K562 (cell line): ENCODE data around the gene GOLPH3L. TPM values are rescaled to one million over a fixed set of nuclear protein-coding genes. Genes with fewer than 3 reads are reported as not detected.

ENCODE experiments used
- BRF1 ChIP-seq: IDR thresholded peaks from 3 replicates; pipeline ENCODE4 v1.6.1; 2011; ENCODE audit warnings: borderline replicate concordance, mild to moderate bottlenecking; ENCODE audit not compliant: insufficient read length; ENCODE audit errors: extremely low read depth
- E2F3 ChIP-seq: fragments of 250-450 bp; sonication (Bioruptor Pico); IDR thresholded peaks from 2 replicates; pipeline ENCODE4 v1.4.0; 2020; ENCODE audit warnings: mild to moderate bottlenecking
- POLR3G ChIP-seq: IDR thresholded peaks from 2 replicates; pipeline ENCODE4 v1.6.1; 2011; ENCODE audit not compliant: insufficient read length, insufficient replicate concordance; ENCODE audit errors: extremely low read depth
- SMAD3 ChIP-seq: fragments of 450-650 bp; formaldehyde crosslinking; conservative IDR thresholded peaks from 2 replicates; pipeline ENCODE4 v1.4.0; 2020; ENCODE audit warnings: mild to moderate bottlenecking
- TEAD1 ChIP-seq, 2 experiments: fragments of 450-650 bp in 1 of 2; sonication (generic) in 1 of 2; formaldehyde crosslinking; IDR thresholded peaks; 2 replicates each; pipeline versions ENCODE4 v1.4.0 to v1.8.0; 2020 to 2022; ENCODE audit warnings: mild to moderate bottlenecking in 2 of 2, missing genetic modification reagents in 1 of 2
- ZNF384 ChIP-seq: IDR thresholded peaks from 2 replicates; pipeline ENCODE4 v1.6.1; 2012; ENCODE audit warnings: low read depth, low read length, improper control_type of control experiment
- polyA plus RNA-seq, 8 experiments: library from polyadenylated mRNA; depleted of rRNA in 4 of 8; stranded (reverse) in 5 of 8; unstranded in 3 of 8; fragments of >200 nt; fragmentation: Nextera tagmentation in 2 of 8; fragmentation: Illumina TruSeq in 1 of 8; extraction: Ambion mirVana in 2 of 8; extraction: Trizol in 1 of 8; gene quantifications; 2 replicates each; pipeline versions ENCODE4 v1.2.1 to v1.2.3, GENCODE V29; 2011 to 2014; ENCODE audit warnings: inconsistent platforms in 1 of 8, missing spikeins in 1 of 8
- total RNA-seq, 7 experiments: library from RNA; depleted of rRNA in 6 of 7; stranded (reverse); fragments of >200 nt in 6 of 7; fragmentation: Illumina TruSeq in 2 of 7; extraction: Trizol in 2 of 7; gene quantifications; 2 replicates each; pipeline versions ENCODE4 v1.2.1 to v1.2.3, GENCODE V29; 2011 to 2021; ENCODE audit warnings: low replicate concordance in 1 of 7
- TF ChIP-seq, protein P1 (sequence below): fragments of 450-650 bp; IDR thresholded peaks from 2 replicates; pipeline ENCODE4 v1.6.1; 2016; ENCODE audit warnings: mild to moderate bottlenecking, moderate library complexity
- TF ChIP-seq, protein P2 (sequence below): fragments of 200-800 bp; sonication (Bioruptor generic); IDR thresholded peaks from 2 replicates; pipeline ENCODE4 v1.6.1; 2017; ENCODE audit warnings: missing genetic modification characterization, missing compliant biosample characterization
- TF ChIP-seq, protein P3 (sequence below): fragments of 450-650 bp; formaldehyde crosslinking; IDR thresholded peaks from 2 replicates; pipeline ENCODE4 v1.4.0; 2020; ENCODE audit warnings: mild to moderate bottlenecking, moderate library complexity
- TF ChIP-seq, protein P4 (sequence below): fragments of 450-650 bp; IDR thresholded peaks from 2 replicates; pipeline ENCODE4 v1.6.1; 2017; ENCODE audit warnings: mild to moderate bottlenecking, moderate library complexity

GOLPH3L gene
- total and polyA plus RNA-seq, 9 of the 15 experiments (the other 6 are each of a cell fraction or from before 2014, with no cell fraction given), result 8.1 to 42.1 (median 21.6) TPM

DNA sequence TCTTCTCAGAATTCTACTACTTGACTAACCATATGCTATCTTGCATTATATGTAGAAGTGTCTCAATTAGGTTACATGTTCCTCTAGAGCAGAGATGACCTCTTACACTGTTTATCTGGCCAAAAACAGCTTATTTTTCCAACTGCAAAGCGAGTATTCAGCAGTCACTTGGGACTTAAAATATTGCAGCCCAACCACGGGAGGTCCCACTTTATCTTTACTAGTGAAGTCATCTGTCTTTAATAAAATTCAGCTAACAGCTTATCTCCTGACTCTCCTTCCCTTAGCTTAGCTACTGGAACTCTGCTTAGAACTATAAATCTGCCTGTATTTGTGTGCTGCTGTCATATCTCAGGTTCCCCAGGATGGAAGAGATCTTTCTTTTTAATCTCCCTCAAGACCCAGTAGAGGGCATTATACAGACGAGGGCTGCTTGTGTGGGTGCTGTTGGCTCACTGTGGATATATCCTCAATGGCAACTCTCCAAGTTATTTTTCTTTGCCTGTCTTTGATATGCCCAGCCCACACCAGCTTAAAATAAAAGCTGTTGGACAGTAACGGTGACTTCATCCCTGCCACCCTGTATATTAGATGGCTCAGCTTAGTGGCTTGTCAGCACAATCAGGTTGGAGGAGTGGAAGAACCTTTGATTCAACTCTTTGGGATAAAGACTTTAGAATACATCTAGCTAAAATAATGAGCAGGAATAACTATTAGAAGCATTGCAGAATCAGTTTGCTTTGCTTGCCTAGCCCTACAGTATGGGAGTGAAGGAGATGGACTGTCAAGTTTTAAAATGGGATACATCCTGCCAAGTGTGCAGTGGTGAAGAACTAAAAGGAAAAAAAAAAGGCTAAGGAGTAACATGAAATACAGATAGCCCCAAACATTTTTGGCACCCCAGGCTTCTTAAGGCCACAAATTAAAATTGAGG lies 77.1 kb downstream of the GOLPH3L start (continued):
- TF ChIP-seq, protein P1, sequence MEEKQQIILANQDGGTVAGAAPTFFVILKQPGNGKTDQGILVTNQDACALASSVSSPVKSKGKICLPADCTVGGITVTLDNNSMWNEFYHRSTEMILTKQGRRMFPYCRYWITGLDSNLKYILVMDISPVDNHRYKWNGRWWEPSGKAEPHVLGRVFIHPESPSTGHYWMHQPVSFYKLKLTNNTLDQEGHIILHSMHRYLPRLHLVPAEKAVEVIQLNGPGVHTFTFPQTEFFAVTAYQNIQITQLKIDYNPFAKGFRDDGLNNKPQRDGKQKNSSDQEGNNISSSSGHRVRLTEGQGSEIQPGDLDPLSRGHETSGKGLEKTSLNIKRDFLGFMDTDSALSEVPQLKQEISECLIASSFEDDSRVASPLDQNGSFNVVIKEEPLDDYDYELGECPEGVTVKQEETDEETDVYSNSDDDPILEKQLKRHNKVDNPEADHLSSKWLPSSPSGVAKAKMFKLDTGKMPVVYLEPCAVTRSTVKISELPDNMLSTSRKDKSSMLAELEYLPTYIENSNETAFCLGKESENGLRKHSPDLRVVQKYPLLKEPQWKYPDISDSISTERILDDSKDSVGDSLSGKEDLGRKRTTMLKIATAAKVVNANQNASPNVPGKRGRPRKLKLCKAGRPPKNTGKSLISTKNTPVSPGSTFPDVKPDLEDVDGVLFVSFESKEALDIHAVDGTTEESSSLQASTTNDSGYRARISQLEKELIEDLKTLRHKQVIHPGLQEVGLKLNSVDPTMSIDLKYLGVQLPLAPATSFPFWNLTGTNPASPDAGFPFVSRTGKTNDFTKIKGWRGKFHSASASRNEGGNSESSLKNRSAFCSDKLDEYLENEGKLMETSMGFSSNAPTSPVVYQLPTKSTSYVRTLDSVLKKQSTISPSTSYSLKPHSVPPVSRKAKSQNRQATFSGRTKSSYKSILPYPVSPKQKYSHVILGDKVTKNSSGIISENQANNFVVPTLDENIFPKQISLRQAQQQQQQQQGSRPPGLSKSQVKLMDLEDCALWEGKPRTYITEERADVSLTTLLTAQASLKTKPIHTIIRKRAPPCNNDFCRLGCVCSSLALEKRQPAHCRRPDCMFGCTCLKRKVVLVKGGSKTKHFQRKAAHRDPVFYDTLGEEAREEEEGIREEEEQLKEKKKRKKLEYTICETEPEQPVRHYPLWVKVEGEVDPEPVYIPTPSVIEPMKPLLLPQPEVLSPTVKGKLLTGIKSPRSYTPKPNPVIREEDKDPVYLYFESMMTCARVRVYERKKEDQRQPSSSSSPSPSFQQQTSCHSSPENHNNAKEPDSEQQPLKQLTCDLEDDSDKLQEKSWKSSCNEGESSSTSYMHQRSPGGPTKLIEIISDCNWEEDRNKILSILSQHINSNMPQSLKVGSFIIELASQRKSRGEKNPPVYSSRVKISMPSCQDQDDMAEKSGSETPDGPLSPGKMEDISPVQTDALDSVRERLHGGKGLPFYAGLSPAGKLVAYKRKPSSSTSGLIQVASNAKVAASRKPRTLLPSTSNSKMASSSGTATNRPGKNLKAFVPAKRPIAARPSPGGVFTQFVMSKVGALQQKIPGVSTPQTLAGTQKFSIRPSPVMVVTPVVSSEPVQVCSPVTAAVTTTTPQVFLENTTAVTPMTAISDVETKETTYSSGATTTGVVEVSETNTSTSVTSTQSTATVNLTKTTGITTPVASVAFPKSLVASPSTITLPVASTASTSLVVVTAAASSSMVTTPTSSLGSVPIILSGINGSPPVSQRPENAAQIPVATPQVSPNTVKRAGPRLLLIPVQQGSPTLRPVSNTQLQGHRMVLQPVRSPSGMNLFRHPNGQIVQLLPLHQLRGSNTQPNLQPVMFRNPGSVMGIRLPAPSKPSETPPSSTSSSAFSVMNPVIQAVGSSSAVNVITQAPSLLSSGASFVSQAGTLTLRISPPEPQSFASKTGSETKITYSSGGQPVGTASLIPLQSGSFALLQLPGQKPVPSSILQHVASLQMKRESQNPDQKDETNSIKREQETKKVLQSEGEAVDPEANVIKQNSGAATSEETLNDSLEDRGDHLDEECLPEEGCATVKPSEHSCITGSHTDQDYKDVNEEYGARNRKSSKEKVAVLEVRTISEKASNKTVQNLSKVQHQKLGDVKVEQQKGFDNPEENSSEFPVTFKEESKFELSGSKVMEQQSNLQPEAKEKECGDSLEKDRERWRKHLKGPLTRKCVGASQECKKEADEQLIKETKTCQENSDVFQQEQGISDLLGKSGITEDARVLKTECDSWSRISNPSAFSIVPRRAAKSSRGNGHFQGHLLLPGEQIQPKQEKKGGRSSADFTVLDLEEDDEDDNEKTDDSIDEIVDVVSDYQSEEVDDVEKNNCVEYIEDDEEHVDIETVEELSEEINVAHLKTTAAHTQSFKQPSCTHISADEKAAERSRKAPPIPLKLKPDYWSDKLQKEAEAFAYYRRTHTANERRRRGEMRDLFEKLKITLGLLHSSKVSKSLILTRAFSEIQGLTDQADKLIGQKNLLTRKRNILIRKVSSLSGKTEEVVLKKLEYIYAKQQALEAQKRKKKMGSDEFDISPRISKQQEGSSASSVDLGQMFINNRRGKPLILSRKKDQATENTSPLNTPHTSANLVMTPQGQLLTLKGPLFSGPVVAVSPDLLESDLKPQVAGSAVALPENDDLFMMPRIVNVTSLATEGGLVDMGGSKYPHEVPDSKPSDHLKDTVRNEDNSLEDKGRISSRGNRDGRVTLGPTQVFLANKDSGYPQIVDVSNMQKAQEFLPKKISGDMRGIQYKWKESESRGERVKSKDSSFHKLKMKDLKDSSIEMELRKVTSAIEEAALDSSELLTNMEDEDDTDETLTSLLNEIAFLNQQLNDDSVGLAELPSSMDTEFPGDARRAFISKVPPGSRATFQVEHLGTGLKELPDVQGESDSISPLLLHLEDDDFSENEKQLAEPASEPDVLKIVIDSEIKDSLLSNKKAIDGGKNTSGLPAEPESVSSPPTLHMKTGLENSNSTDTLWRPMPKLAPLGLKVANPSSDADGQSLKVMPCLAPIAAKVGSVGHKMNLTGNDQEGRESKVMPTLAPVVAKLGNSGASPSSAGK, result no peak
- TF ChIP-seq TEAD1 (CRISPR knock-in tag; IDR thresholded peaks at IDR 0.05) (no peak), ZNF384 (no peak), POLR3G (no peak), E2F3 (CRISPR knock-in tag) (no peak), BRF1 (no peak), SMAD3 (CRISPR knock-in tag) (no peak)
- TF ChIP-seq, protein P2, sequence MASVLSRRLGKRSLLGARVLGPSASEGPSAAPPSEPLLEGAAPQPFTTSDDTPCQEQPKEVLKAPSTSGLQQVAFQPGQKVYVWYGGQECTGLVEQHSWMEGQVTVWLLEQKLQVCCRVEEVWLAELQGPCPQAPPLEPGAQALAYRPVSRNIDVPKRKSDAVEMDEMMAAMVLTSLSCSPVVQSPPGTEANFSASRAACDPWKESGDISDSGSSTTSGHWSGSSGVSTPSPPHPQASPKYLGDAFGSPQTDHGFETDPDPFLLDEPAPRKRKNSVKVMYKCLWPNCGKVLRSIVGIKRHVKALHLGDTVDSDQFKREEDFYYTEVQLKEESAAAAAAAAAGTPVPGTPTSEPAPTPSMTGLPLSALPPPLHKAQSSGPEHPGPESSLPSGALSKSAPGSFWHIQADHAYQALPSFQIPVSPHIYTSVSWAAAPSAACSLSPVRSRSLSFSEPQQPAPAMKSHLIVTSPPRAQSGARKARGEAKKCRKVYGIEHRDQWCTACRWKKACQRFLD (CRISPR knock-in tag), result peak; percentile 90
- TF ChIP-seq, protein P3, sequence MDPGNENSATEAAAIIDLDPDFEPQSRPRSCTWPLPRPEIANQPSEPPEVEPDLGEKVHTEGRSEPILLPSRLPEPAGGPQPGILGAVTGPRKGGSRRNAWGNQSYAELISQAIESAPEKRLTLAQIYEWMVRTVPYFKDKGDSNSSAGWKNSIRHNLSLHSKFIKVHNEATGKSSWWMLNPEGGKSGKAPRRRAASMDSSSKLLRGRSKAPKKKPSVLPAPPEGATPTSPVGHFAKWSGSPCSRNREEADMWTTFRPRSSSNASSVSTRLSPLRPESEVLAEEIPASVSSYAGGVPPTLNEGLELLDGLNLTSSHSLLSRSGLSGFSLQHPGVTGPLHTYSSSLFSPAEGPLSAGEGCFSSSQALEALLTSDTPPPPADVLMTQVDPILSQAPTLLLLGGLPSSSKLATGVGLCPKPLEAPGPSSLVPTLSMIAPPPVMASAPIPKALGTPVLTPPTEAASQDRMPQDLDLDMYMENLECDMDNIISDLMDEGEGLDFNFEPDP (CRISPR knock-in tag), result no peak
- TF ChIP-seq, protein P4, sequence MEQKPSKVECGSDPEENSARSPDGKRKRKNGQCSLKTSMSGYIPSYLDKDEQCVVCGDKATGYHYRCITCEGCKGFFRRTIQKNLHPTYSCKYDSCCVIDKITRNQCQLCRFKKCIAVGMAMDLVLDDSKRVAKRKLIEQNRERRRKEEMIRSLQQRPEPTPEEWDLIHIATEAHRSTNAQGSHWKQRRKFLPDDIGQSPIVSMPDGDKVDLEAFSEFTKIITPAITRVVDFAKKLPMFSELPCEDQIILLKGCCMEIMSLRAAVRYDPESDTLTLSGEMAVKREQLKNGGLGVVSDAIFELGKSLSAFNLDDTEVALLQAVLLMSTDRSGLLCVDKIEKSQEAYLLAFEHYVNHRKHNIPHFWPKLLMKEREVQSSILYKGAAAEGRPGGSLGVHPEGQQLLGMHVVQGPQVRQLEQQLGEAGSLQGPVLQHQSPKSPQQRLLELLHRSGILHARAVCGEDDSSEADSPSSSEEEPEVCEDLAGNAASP, result no peak
